Breast epithelium (tissue), 4 donors: ENCODE results near the gene TRIP4. TPM values are rescaled to one million over a fixed set of nuclear protein-coding genes. Genes with fewer than 3 reads are reported as not detected.
"Not testable (repeated sequence)": the region's sequence is repeated elsewhere in the genome, so short reads cannot be mapped to it uniquely, and the experiment has no call there.

Experiments used
- DNase-seq, 2 donors: peaks; one replicate each; pipeline ENCODE4 v3.0.0-alpha.2; 2019; ENCODE audit warnings: low spot score in 2 of 2
- H3K27ac ChIP-seq, 2 donors: fragments of 200-600 bp; sonication (generic) in 1 of 2; one replicate each; pipeline ENCODE4 v1.5.1; 2016 to 2019; ENCODE audit warnings: mild to moderate bottlenecking in 1 of 2
- H3K27me3 ChIP-seq, 2 donors: fragments of 200-600 bp; sonication (generic) in 1 of 2; one replicate each; pipeline versions ENCODE4 v1.5.1 to v1.6.0; 2017 to 2019; ENCODE audit warnings: control low read depth in 1 of 2, mild to moderate bottlenecking in 1 of 2
- H3K36me3 ChIP-seq: fragments of 200-600 bp; one replicate; pipeline ENCODE4 v1.5.1; 2019
- H3K4me1 ChIP-seq, 2 donors: fragments of 200-600 bp; sonication (generic); one replicate each; pipeline ENCODE4 v1.5.1; 2016 to 2019; ENCODE audit warnings: control low read depth in 1 of 2
- H3K4me3 ChIP-seq, 3 donors: fragments of 200-600 bp; sonication (generic); 1 replicate in 2 of 3; 2 replicates in 1 of 3; pipeline ENCODE4 v1.5.1; 2016 to 2019; ENCODE audit warnings: mild to moderate bottlenecking in 3 of 3, moderate library complexity in 2 of 3
- H3K9me3 ChIP-seq, 2 donors: fragments of 200-600 bp; sonication (generic) in 1 of 2; one replicate each; pipeline ENCODE4 v1.5.1; 2016 to 2019; ENCODE audit warnings: control low read depth in 1 of 2
- POLR2A ChIP-seq: fragments of 450-650 bp; IDR thresholded peaks from one replicate; pipeline ENCODE4 v1.6.1; 2016; ENCODE audit warnings: antibody characterized with exemption, mild to moderate bottlenecking, moderate library complexity
- POLR2AphosphoS5 ChIP-seq, 3 donors: sonication (generic); formaldehyde crosslinking; IDR thresholded peaks; one replicate each; pipeline ENCODE4 v1.6.1; 2017; ENCODE audit warnings: antibody characterized with exemption in 3 of 3
- intact Hi-C: fragments of 100-400 bp; cut with DNase I; formaldehyde crosslinking; loops from one replicate; pipeline ENCODE4 v1.15.1; 2023; ENCODE audit warnings: low total_unique reads
- total RNA-seq, 3 donors: library from RNA; depleted of rRNA; stranded (reverse); fragments of >200 nt; gene quantifications; one replicate each; pipeline ENCODE4 v1.1.0, GENCODE V29; 2016
- TF ChIP-seq, protein P1 (sequence below), 3 donors: fragments of 450-650 bp; IDR thresholded peaks; one replicate each; pipeline ENCODE4 v1.5.1; 2016 to 2017; ENCODE audit warnings: antibody characterized with exemption in 3 of 3, mild to moderate bottlenecking in 3 of 3, moderate library complexity in 3 of 3

TRIP4 gene
- total RNA-seq, 3 donors from 2014 or later = 11.8 to 17.1 (median 16.1) TPM

DNA sequence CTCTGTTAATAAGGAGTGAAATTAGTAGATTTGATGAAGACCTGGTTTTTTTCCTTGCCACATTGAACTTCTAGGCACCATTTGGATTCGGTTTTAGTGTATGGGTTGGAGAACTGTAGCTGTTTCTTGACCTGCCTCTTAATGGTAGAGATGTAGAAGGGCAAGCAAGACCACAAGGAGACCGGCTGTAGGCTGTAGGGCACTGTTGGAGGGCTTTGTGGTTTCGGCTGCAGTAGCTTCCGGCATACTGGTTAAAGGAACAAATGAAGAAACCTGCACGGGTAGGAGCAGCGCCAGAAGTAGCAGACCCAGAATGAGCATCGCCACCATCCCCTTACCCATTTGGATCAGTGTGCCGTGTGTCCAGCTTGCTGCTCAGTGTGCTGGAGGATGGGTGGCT lies 14.3 kb upstream of the TRIP4 start:
- no peak overlapping the region for H3K27ac ChIP-seq
- no peaks in the 10 kb centered on the region for H3K9me3 ChIP-seq
- no peak overlapping the region for H3K4me3 ChIP-seq
- TF ChIP-seq, protein P1, sequence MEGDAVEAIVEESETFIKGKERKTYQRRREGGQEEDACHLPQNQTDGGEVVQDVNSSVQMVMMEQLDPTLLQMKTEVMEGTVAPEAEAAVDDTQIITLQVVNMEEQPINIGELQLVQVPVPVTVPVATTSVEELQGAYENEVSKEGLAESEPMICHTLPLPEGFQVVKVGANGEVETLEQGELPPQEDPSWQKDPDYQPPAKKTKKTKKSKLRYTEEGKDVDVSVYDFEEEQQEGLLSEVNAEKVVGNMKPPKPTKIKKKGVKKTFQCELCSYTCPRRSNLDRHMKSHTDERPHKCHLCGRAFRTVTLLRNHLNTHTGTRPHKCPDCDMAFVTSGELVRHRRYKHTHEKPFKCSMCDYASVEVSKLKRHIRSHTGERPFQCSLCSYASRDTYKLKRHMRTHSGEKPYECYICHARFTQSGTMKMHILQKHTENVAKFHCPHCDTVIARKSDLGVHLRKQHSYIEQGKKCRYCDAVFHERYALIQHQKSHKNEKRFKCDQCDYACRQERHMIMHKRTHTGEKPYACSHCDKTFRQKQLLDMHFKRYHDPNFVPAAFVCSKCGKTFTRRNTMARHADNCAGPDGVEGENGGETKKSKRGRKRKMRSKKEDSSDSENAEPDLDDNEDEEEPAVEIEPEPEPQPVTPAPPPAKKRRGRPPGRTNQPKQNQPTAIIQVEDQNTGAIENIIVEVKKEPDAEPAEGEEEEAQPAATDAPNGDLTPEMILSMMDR (IDR thresholded peaks at IDR 0.05) = no peak
- TF ChIP-seq POLR2AphosphoS5 (IDR thresholded peaks at IDR 0.05) = no peak
- TF ChIP-seq POLR2A = no peak
- H3K4me1 ChIP-seq = no peaks in the 10 kb centered on the region
- no peaks in the 10 kb centered on the region for H3K36me3 ChIP-seq
- no peak for DNase-seq
- no peaks in the 10 kb centered on the region for H3K27me3 ChIP-seq
- intact Hi-C loops = no loop called here

DNA sequence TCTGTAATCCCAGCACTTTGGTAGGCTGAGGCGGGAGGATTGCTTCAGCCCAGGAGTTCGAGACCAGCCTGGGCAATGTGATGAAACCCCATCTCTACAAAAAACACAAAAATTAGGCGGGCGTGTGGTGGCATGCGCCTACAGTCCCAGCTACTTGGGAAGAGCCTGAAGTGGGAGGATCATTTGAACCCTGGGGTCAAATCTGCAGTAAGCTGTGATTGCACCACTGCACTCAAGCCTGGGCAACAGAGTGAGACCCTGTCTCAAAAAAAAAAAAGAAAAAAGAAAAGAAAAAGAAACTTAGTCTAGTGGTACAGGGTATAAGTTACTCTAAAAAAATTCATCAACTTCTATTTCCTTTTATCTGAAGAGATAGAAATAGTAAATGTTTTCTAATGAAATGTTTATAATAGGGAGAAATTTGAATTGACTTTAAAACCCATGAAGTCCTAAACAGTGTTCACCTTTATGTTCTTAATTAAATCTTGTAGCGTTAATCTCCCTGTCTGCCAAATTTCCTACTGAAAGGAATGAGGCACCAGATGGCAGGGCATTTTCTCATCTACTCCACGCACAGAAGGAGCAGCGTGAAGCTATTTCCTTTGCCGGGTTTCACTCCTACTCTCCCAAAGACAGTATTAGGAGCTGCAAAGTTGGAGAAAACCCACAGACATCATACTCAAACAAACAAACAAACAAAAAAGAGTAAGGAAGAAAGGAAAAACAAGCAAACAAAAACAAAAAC lies 8.2 kb upstream of the TRIP4 start:
- H3K9me3 ChIP-seq = no peaks in the 10 kb centered on the region
- no peaks in the 10 kb centered on the region for H3K27me3 ChIP-seq
- no peak overlapping the region for H3K4me3 ChIP-seq
- H3K4me1 ChIP-seq = no peaks in the 10 kb centered on the region
- no peak for DNase-seq
- intact Hi-C loops = no loop called here
- H3K27ac ChIP-seq = no peak overlapping the region
- no peaks in the 10 kb centered on the region for H3K36me3 ChIP-seq
- TF ChIP-seq POLR2A (no peak), POLR2AphosphoS5 (IDR thresholded peaks at IDR 0.05) (no peak)
- TF ChIP-seq, protein P1 (IDR thresholded peaks at IDR 0.05) = no peak

DNA sequence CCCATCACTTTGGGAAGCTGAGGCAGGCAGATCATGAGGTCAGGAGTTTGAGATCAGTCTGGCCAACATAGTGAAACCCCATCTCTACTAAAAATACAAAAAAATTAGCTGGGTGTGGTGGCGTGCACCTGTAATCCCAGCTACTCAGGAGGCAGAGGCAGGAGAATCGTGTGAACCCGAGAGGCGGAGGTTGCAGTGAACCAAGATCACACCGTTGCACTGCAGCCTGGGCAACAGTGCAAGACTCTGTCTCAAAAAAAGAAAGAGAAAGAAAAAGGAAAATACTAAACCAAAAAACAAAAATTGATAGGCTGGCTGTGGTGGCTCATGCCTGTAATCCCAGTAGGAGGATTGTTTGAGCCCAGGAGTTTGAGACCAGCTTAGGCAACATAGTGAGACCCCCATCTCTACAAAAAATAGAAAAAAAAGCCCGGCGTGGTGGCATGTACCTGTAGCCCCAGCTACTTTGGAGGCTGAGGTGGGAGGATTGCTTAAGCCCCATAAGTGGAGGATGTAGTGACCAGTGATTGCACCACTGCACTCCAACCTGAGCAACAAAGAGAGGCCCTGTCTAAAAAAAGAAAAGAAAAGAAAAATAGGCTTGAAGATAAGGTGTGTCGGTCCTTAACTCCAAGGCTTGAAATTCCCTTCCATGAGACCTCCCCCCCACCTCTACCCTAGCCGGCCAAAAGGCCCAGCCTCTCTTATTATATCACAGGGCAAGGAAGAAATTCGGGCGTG lies 7.3 kb upstream of the TRIP4 start:
- H3K4me1 ChIP-seq, H3K27me3 ChIP-seq, DNase-seq, H3K27ac ChIP-seq, H3K9me3 ChIP-seq, H3K36me3 ChIP-seq, intact Hi-C loops: not testable (repeated sequence)
- H3K4me3 ChIP-seq = peak overlapping the region in 1 of 3 donors; percentile 71

DNA sequence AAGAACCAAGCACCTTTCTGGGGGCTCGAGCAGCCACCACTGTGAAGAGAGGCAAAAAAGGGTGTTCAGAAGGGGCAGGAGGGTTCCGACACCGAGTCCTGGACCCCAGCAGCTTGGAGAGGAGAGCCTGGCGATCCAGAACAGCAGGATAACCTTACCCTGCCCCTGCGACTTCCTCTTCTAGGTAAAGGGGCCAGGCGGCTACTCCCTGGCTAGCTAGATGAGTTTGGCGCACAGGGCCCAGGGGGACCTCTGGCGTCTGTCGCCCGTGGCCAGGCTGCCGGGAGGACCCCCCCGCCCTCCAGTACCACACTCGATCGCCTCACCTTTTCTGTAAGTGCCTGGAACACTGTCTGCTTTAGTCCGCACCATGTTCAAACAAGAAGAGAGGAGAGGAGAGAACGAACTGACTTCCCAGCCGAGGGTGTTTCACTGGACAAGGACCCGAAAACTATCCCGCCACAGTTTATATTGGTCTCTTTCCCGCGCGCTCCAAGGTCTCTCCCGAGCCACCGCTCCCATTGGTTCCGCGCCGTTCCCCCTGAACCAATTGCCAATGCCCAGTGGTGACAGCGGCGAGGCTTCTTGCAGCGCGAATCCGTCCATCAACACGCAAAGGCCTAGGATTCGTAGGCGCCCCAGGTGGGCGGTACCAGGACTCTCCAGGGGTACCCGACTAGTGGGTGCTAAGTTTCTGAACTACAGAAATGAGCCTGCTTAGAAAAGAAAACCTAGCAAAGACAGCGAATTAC lies 6.5 kb upstream of the TRIP4 start, which contains the start of gene PCLAF:
TSS of gene PCLAF (minus strand) at position 442 of the 752 bp plus-strand sequence. CDS start at position 372, 70 bp downstream.
- no peak within 1 kb of the TSS for H3K27ac ChIP-seq
- no peaks in the 10 kb centered on the region for H3K27me3 ChIP-seq
- no peaks in the 10 kb centered on the region for H3K4me1 ChIP-seq
- peak within 1 kb of the TSS; percentile 45 to 71 (median 62) for H3K4me3 ChIP-seq
- peak; percentile 91 to 92 for DNase-seq
- H3K9me3 ChIP-seq = no peaks in the 10 kb centered on the region
- intact Hi-C loops = no loop called here
- H3K36me3 ChIP-seq = no peaks in the 10 kb centered on the region
- TF ChIP-seq POLR2A (no peak), POLR2AphosphoS5 (IDR thresholded peaks at IDR 0.05) (peak; percentile 14 to 28 (median 24))
- TF ChIP-seq, protein P1 (IDR thresholded peaks at IDR 0.05) = peak in 1 of 3 donors; percentile 15

DNA sequence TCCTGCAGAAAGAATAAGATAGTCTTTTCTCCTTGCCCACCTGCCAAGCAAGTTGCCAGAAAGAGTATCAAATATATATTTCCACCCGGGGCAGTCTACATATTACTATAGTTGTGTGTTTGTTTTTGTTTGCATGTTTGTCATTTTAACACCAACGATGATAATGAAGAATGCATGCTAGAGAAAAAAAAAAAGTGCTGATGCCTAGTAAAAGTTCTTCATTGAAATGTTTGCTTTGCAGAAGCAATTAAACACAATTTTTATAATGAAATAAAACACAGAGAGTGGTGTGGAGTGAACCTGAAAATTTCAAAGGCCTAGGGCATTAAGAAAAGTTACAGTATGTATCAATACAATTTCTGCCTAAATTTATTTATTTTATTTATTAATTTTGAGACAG lies 3.9 kb upstream of the TRIP4 start:
- TF ChIP-seq, protein P1 (IDR thresholded peaks at IDR 0.05) = no peak
- TF ChIP-seq POLR2A (no peak), POLR2AphosphoS5 (IDR thresholded peaks at IDR 0.05) (no peak)
- H3K4me1 ChIP-seq = no peaks in the 10 kb centered on the region
- no peak for DNase-seq
- no peaks in the 10 kb centered on the region for H3K27me3 ChIP-seq
- intact Hi-C loops = no loop called here
- no peaks in the 10 kb centered on the region for H3K9me3 ChIP-seq
- no peak overlapping the region for H3K27ac ChIP-seq
- H3K4me3 ChIP-seq = no peak overlapping the region
- no peaks in the 10 kb centered on the region for H3K36me3 ChIP-seq
